ENCODE results near the gene PROX2.

- TF ChIP-seq POLR2A (IDR thresholded peaks at IDR 0.05), result no peak
- no peak for TF ChIP-seq CTCF (IDR thresholded peaks at IDR 0.05)
Measured at GRCh38 chr14:74875941-74876913, at the start of gene PROX2.
